NCI-H2029 treated with DMSO at 0.1 percent for 48 hours (cell line): ENCODE measurements around the gene GFPT2.

Experiments
- DNase-seq: peaks from one replicate; lab custom pipeline; 2025; lab: John Stamatoyannopoulos, UW

GFPT2 gene

DNA sequence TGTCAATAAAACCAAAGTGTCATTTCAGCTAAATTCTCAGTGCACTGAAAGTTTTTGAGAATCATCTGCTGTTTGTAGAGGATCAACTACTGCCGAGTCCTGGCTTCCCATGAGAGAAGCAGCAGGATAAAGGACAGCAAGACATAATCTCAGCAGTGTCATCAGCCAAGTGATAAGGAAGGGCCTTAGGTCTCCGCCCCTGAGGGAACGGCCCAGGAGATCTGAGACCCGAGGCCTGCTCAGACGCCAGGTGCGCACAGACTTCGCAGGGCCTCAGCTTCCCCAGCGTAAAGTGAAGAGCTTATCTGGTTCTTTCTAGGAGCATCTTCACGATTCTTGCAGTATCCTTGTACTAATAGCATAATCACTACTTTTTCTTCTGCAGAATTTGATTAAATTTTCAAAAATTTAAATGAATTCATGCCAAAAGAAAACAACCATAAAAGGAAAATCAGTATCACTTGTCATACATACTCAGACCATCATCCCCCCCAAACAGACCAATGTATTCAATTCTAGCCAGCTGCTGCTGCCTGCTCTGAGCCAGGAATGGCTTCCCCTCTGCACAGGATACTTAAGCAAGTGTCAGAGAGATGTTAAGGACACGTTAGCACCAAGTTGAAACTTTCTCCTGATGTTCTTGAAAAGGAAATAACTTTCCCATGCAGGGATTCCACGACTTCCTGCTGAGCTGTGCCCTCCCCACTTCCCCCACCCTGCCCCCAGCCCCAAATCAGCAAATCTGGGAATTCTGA lies 2.2 kb downstream of the GFPT2 start:
- DNase-seq, result no peak

DNA sequence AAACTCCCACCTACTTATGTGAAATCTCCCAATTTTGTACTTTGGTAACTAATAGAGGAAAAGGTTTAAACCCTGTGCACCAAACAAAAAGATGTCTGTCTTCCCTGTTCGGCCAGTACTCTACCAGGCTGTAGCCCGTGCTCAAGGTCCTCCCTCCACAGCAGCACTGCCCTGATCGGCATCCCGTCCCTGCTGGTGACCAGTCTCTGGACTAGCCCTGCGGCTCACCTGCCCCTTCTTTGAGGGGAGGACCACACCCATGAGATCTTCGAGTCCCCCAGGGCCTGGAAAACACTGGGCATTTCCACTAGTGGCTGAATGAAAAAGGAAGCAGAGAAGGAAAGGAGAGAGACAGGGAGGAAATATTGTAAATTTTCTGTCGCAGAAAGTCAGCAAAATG lies 2.8 kb downstream of the GFPT2 start:
- no peak for DNase-seq

DNA sequence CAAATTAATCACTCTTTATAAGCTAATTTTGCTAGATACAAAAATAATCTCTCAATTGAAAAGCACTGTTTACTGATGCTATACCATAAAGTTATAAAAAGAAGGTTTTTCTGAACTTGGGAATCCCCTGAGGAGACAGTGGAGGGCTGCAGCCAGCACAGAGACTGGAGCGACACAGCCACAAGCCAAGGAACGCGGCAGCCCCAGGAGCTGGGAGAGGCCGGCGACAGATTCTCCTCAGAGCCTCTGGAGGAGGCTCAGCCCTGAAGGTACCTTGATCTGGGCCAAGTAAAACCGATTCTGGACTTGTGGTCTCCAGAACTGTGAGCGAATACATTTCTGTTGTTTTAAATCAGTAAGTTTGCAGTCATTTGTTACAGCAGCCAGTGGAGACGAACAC lies 3.7 kb downstream of the GFPT2 start:
- no peak for DNase-seq

DNA sequence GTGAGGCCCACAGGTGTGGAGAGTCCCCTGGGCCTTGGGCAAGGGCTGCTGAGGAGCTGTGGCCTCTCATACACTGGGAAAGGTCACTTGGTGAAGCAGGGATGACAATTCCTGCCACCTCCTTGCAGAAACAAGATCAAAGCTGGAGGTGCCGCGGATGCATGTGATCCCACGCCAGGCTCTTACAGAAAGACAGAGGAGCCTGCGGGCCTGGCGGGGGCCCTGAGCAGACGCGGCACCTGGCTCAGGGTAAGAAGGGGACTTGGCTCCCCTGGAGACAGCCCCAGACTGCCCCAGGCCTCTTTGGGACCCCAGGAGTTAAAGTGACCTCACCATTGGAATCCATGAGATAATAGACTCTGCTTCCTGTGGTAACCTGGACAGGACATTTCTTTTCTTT lies 4.8 kb downstream of the GFPT2 start:
- DNase-seq, result no peak

DNA sequence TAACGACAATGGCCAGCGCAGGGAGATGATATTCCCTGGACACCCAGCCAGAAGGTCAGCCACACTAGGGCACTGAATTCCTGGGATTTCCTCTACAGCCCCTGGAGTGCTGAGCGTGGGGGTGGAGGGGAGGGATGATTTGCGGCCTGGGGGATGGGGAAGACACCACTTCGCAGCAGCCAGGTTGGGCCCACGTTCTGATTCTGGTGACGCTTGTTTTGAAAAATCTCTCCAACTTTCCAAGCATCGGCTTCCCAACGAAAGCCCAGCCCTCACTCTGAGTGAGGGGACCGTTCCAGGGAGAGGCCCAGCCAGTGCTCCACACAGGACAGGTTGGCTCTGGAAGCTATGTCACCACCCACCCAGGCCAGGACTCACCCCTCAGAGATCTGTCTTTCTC lies 5.4 kb downstream of the GFPT2 start:
- no peak for DNase-seq

DNA sequence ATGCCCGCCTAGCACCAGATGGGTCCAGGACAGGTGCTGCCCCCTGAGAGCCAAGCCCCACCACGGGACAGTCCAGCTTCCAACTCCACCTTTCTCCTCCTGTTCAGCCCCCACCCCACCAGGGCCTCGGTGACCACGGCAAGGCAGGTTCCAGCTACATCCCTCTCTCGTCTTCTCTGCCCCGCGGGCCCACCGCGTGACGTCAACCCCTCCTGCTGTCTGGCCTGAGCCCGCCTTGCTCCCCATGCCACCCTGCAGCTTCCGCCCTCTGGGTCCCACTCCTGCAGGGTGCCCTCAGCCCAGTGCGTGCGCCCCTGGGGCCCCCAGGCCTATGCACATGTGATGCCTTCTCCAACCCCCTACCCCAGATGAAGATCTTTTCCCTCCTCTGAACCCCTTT lies 6.8 kb downstream of the GFPT2 start:
- no peak for DNase-seq

DNA sequence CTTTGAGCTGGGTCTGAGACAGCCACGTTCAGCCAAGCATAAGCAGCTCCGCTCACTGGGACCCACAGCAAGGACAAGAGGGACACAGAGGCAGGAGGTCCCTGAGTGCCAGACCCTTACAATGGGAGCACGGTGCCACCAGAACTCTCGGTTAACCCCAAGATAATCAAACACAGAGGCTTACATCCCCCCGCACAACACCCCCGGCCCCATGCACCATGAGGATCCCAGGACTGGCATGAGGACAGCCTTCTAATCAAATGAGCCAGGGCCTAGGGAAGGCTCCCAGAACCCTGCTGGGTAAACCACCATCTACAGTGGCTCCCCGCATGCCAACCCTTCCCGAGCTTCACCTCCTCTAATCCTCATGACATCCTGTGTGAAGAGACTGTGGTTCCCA lies 7.4 kb downstream of the GFPT2 start:
- no peak for DNase-seq

DNA sequence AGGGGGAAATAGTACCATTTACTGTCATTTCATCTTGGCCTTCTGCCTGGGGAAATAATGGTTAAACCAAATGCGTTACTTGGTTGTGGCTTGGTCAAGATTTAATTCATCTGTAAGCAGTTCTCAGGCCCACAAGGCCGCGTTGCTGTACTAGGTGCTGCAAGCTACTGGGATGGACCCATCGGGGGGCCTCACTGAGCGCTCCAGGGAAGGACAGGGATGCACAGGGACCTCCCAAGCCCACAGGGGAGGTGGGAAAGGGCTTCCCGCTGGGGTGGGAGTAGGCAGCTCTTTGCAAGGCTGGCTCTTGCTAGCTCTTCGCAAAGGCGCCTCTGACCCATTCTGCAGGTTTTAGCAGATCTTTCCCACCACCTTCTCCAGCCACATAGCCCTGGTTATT lies 8.0 kb downstream of the GFPT2 start:
- no peak for DNase-seq

DNA sequence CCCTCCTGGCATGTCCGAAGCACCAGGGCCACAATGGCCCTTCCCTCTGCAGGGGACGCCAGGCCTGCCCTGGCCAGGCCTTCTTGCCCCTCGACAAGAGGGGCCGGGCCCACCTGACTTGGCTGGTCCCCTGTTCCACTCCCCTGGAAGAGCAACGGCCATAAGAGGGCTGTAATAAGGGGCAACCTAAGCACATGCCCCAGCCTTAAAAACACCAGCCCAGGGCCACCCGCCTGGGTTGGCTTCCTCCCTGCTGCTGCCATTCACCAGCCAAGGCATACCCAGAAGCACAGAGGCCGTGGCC lies 8.5 kb downstream of the GFPT2 start:
- DNase-seq, result no peak

DNA sequence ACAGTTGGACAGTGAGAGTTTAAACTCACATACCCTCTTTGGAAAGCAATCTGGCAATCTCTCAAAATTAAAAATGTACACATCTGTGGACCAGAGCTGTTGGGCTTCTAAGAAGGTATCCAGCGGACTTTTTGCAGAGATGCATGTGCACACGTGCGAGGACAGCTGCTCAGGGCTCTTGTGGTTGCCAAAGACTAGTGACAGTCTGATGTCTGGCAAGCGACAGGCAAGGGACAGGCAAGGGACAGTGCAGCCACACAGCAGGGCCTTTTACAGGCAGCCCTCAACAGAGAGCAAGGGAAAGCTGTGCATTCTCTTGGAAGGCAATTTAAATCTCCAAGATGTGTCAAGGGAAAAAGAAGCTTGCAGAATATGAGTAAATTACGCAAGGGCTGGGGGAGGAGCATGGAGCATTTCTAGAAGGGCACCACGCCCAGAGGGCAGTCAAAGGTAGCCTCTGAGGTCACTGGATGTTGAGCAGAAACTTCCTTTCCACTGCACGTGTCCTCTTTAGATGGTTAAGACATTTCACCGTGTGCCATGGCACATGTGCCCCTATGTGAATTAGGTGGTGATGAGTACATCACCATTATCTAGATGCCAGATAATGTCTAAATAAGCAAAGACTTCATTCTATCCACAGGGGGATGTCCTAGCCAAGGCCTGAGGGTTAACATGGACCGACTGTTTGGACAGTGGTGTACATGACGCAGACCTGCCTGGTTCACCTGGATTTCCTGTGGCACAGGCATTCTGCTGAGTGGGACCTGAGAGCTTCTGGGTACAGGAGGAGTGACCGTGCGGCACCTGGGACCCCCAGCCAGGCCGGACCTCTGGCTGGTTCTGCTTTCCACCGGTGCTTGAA lies 9.1 kb downstream of the GFPT2 start:
- no peak for DNase-seq

DNA sequence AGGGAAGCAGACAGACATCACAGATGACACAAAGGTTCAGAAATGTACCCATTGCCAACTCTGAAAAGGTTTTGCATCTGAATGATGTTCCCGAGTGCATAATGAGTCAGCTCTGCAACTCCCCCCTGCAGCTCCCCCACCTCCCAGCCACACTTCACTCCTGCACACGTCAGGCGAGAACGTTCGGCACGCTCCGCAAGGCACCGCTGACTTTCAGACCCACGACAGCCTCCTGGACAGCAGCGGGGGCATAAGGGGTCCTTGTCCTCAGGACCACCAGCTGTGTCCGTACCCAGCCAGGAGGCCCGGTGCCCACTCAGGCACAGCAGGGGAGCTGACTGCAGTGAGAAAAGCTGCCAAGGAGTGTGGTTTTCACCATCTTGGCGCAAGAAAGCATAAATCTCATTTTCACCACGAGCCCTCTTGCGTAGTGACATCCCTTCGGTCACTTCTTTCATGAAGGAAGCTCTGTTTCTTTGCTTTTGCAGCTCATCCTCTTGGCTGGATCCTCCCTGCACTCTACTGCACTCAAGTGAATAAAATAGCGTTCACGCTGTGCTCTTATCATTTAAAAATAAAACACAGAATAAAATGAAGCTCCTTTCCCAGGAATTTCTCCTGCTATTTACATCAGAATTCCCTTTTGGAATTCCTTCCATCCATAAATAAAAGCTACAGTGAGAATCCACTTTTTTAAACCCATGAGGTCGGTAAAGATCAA lies 9.9 kb downstream of the GFPT2 start:
- DNase-seq, result no peak

DNA sequence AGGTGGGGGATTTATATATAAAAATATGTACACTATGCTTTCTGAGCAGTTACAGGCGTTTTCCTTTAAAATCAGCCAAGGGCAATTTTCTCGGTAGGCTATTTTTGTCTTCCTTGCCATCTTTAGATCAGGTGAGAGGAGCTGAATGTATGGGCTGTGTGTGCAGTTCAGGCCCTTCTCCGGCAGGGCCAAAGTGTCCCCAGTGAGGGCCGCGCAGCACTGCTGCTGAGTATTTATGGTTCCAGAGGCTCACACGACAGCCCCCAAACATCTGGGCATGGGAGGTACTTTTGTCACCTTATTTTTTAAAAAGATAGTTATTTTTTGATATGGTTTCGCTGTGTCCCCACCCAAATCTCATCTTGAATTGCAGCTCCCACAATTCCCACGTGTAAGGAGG lies 11.5 kb downstream of the GFPT2 start:
- no peak for DNase-seq

DNA sequence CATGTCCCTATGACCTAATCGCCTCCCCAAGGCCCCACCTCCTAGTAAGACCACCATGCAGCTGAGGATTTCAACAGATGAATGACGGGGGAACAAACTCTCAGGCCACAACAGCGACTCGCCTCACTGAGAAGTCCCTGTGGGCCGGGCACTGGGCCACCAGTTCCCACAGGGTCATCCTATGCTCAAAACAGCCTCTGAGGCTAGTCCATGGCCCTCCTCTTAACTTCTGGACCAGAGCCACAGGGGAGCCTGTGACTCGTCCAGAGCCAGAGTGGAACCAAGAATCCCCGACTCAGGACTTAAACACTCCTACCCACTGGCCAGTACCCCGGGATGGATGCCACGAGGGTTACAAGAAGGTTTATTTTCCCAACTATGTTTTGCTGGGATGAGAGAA lies 12.3 kb downstream of the GFPT2 start:
- no peak for DNase-seq

DNA sequence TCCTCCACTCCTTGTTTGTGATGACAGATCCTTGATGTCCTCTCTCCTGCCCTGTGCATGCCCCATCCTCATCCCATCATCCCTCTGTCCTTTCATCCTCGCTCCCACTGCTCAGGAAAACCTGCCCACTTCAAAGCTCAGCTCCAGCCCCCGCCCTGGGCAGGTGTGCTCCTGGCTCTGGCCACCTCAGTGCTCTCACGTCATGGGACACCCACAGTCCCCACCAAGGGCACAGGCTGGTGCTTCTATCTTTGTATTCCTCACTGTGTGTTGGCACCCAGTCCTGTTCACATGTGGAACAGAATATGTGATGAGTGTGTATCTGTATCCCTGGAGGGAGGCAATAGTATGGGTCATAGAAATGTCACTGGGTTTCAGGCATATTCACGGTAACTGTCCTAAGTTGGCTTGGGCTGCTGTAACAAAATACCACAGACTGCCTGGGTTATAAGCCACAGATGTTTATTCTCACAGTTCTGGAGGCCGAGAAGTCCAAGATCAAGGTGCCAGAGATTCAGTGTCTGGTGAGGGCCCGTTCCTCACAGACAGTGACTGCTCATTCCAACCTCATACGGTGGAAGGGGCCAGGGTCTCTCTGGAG lies 13.5 kb downstream of the GFPT2 start:
- DNase-seq, result no peak

DNA sequence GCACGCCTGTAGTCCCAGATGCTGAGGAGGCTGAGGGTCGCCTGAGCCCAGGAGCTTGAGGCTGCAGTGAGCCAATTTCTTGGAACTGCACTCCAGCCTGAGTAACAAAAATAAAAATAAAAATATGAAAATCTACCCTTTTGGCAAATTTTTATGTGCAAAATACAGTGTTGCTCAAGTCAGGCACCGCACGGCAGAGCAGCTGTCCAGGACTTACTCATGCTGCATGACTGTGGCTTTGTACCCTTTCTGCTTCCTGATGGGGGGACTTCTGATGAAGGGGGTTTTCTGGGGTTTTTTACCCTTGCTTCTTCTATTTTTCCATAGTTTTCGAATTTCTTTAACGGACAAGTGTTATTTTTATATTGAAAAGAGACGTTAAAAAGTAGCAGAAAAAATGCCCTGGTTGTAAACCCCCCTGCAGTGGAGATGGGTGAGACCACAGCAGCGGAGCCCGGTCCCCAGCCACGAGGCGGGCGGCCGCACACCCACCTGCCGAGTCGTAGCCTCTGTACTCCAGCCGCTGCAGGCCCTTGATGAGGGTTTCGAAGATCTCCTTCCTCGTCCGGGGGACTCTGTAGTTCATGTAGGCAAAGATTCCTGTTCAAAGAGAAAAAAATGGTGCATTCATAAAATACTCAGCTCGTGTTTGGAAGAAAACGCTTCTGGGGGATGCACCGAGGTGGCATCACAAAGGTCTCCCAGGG lies 15.0 kb downstream of the GFPT2 start:
- no peak for DNase-seq

DNA sequence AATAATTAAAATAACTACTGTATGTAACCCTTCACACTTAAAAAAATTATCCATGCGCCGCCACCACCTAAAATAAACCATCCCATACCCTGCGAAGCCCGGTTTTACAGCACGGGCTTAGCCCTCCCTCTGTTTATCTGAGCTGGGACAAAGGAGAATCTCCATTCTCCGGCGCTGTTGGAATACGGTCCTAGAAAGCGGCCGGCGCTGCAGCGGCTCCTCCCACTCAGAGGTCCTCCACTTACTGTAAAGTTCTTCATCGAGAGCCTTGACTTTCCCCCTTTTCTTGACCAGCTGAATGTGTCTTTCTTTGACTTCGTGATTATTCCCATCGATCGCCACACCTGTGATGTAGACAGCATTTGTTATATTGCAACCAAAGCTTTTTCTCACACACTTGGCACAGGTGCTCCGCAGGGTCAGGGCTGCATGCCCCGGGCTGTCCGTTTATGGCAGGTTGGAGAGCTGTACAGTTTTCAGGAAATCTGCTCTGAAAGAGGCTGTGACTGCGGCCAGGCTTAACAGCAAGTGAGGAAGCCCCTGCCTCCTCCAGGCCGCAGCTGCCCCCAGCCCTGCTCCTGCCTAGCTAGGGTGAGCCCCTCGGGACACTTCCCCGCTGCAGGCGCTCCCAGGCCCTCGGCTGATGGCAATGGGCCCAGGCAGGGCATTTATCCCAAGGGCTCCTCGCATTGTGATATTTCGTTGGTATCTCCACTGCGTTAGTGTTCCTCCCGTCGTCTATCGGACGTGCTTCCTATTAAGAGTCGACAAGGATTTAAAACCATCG lies 16.7 kb downstream of the GFPT2 start:
- no peak for DNase-seq

DNA sequence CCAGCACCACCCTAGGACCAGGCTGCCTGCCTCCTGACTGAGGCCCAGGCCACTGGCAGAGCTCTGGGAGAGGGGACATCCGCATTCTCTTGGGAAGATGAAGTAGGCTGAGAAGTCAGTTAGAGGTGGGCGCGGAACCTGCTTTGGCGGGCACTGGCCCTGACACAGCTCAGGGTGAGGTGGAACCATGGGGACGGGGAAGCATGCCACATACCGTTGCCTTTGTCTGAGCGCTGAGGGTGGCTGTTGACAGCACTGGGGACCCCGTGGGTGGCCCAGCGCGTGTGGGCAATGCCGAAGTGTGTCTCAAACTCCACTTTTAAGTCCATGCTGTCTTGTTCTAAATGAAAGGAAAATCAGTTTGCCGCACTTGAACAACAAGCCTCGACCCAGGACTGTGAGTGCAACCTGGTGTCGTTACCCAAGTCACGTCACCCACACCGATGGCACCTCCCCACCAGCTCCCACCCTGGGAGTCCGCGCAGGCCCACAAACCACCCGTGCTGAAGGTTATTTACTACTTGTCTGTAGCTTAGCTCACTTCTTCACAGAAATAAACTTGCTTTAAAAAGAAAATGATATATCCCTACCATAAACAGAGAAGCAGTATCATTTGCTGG lies 17.4 kb downstream of the GFPT2 start:
- DNase-seq, result no peak

DNA sequence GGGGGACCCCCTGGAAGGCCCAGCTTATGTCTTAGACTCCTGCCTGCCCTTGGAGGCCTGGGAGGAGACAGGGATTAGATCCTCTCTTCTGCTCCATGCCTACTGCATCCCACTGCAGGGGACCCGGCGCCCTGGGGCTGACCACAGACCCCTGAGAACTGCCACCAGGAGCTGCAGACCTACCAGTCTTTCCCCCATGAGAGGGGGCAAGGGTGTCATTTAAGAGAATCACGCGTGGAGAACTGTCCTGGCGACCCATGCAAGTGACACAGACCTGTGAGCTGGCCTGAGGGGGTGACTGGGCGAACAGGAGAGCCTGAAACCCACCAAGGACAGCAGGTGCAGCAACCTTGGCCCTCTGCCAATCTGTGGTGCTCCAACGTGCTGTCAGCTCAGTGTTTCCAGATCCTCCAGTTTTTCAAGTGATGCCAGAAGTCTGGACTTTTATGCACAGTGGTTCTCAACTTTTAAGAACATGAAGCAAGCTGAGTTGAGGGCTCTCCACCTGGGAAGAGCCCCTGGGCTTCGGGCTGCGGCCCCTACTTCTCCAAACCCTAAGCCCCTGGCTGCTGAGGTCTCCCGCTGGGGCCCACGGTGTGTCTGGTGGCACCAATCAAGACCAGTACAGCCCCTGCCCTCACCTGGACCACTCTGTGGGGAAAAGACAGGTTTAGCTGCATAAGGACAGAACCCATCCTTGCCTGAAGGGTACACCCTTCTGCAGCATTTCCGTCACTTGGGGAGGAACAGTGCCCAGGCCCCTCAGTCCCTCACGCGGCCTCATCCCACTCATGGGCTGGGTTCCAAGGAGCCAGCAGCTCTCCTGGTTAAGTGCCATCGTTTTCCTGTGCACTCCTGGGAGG lies 18.2 kb downstream of the GFPT2 start:
- no peak for DNase-seq

DNA sequence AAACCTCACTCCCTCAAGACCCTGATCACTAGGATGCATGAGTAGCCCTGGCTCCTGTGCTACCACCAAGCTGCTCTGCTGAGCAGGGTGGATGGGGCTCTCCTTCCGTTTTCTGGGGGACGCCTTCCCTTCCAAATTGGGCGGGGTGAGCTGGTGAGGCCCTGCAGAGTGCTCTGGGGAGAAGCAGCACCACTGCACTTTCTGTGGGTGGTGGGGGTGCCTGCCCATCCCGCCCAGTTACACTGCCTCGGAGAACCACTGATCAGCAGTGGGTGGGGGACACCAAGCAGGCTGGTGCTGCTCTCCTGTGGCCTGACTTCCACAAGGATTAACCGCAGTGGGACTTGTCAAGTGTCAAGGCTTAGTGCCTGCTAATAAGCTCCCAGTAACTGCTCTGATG lies 19.0 kb downstream of the GFPT2 start:
- DNase-seq, result no peak

DNA sequence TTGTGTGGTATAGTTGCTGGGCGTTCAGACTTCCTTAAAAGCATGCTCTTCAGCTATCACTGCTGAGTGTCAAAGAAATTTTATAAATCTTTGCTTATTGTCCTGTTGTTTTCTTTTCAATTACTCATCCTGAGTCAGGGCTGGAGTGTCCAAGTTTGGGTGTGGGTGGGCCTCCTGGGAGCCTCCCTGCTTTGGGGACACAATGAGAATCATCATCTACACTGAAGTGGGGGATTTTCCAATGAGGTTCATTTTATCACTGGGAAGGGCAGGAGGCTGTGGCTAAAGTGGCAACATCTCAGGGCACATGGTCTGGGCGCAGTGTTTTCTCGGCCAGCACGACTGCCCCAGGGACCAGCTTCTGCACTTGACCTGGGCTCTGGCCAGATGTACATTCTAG lies 19.5 kb downstream of the GFPT2 start:
- DNase-seq, result no peak
